ENCODE measurements around the gene CTNNA2.

The CTNNA2 gene

GRCh38 chr2:79789811-79790210 lies 277.0 kb downstream of the CTNNA2 start:
- DNase-seq (ENCODE audit: low spot score) = no peak

- DNase-seq (ENCODE audit: low spot score) = no peak
These were observed 279.2 kb downstream of the CTNNA2 start for GRCh38 chr2:79792090-79792489.

GRCh38 chr2:79793006-79793405 lies 280.2 kb downstream of the CTNNA2 start:
- no peak for DNase-seq (ENCODE audit: low spot score)

GRCh38 chr2:79796641-79797040 lies 283.8 kb downstream of the CTNNA2 start:
- DNase-seq (ENCODE audit: low spot score) = peak; percentile 4

GRCh38 chr2:79798776-79799175 lies 285.9 kb downstream of the CTNNA2 start:
- no peak for DNase-seq (ENCODE audit: low spot score)

- DNase-seq (ENCODE audit: low spot score) = no peak
These were observed 286.9 kb downstream of the CTNNA2 start for GRCh38 chr2:79799729-79800128.

- no peak for DNase-seq (ENCODE audit: low spot score)
These were observed 288.2 kb downstream of the CTNNA2 start for GRCh38 chr2:79801082-79801481.

GRCh38 chr2:79817288-79817687 lies 304.4 kb downstream of the CTNNA2 start:
- no peak for DNase-seq (ENCODE audit: low spot score)

GRCh38 chr2:79820281-79820680 lies 307.4 kb downstream of the CTNNA2 start:
- DNase-seq (ENCODE audit: low spot score) = no peak

- DNase-seq (ENCODE audit: low spot score) = no peak
These were observed 309.3 kb downstream of the CTNNA2 start for GRCh38 chr2:79822136-79822535.

- DNase-seq (ENCODE audit: low spot score) = peak; percentile 5
These were observed 311.4 kb downstream of the CTNNA2 start for GRCh38 chr2:79824086-79824786.

- DNase-seq (ENCODE audit: low spot score) = no peak
These were observed 315.0 kb downstream of the CTNNA2 start for GRCh38 chr2:79827881-79828280.

GRCh38 chr2:79830501-79830900 lies 317.6 kb downstream of the CTNNA2 start:
- no peak for DNase-seq (ENCODE audit: low spot score)

- DNase-seq (ENCODE audit: low spot score) = no peak
These were observed 319.1 kb downstream of the CTNNA2 start for GRCh38 chr2:79831961-79832360.

GRCh38 chr2:79832511-79833234 lies 319.8 kb downstream of the CTNNA2 start:
- no peak for DNase-seq (ENCODE audit: low spot score)

- DNase-seq (ENCODE audit: low spot score) = no peak
These were observed 320.5 kb downstream of the CTNNA2 start for GRCh38 chr2:79833235-79833878.

- DNase-seq (ENCODE audit: low spot score) = no peak
These were observed 323.1 kb downstream of the CTNNA2 start for GRCh38 chr2:79835911-79836310.

- DNase-seq (ENCODE audit: low spot score) = no peak
These were observed 331.2 kb downstream of the CTNNA2 start for GRCh38 chr2:79844011-79844410.

GRCh38 chr2:79846878-79847277 lies 334.0 kb downstream of the CTNNA2 start:
- no peak for DNase-seq (ENCODE audit: low spot score)

- no peak for DNase-seq (ENCODE audit: low spot score)
These were observed 336.4 kb downstream of the CTNNA2 start for GRCh38 chr2:79849241-79849640.

- DNase-seq (ENCODE audit: low spot score) = no peak
These were observed 337.1 kb downstream of the CTNNA2 start for GRCh38 chr2:79849949-79850348.

- DNase-seq (ENCODE audit: low spot score) = no peak
These were observed 338.1 kb downstream of the CTNNA2 start for GRCh38 chr2:79850912-79851311.

All from GM03348 (cell line).